DND-41 (cell line): ENCODE data around the gene GALNT18.

ENCODE experiments used
- ATAC-seq: fragments of 200-7000 bp; cut with Tn5 transposase; 3 replicates; pipeline ENCODE4 v1.9.1; 2021; ENCODE audit warnings: low read depth; ENCODE audit not compliant: insufficient read depth
- DNase-seq: peaks from one replicate; pipeline ENCODE4 v3.0.0-alpha.2; 2020
- H2AFZ ChIP-seq: 2 replicates; pipeline ENCODE4 v1.6.0; 2012; ENCODE audit warnings: low read depth, low read length
- H3K27ac ChIP-seq: 2 replicates; pipeline ENCODE4 v1.5.1; 2012; ENCODE audit warnings: low read length, inconsistent platforms
- H3K27me3 ChIP-seq: fragments of 200-600 bp; sonication (generic); 2 replicates; pipeline ENCODE4 v1.6.0; 2012; ENCODE audit warnings: low read length, mild to moderate bottlenecking, inconsistent platforms; ENCODE audit not compliant: insufficient read depth, poor library complexity
- H3K36me3 ChIP-seq: 2 replicates; pipeline ENCODE4 v1.5.1; 2012; ENCODE audit warnings: low read length, inconsistent platforms; ENCODE audit not compliant: insufficient read depth
- H3K4me1 ChIP-seq: 2 replicates; pipeline ENCODE4 v1.5.1; 2012; ENCODE audit warnings: mild to moderate bottlenecking, low read length; ENCODE audit not compliant: insufficient read depth
- H3K4me2 ChIP-seq: 2 replicates; pipeline ENCODE4 v1.6.0; 2012; ENCODE audit warnings: mild to moderate bottlenecking, moderate library complexity, low read length, inconsistent platforms; ENCODE audit not compliant: insufficient read depth
- H3K4me3 ChIP-seq, 2 experiments: fragments of 200-600 bp in 1 of 2; shearing (Covaris generic) in 1 of 2; 2 replicates each; pipeline ENCODE4 v1.5.1; 2012 to 2016; ENCODE audit warnings: inconsistent platforms in 2 of 2, low read length in 2 of 2, mild to moderate bottlenecking in 2 of 2, low read depth in 1 of 2, moderate library complexity in 1 of 2
- H3K79me2 ChIP-seq: 2 replicates; pipeline ENCODE4 v1.6.0; 2012; ENCODE audit warnings: low read length, inconsistent platforms; ENCODE audit not compliant: insufficient read depth
- H3K9ac ChIP-seq: 2 replicates; pipeline ENCODE4 v1.6.0; 2012; ENCODE audit warnings: low read depth, mild to moderate bottlenecking, inconsistent platforms, low read length, moderate library complexity
- H3K9me3 ChIP-seq: 2 replicates; pipeline ENCODE4 v1.5.1; 2012; ENCODE audit warnings: low read length, moderate library complexity, mild to moderate bottlenecking, inconsistent platforms; ENCODE audit not compliant: insufficient read depth, severe bottlenecking
- H4K20me1 ChIP-seq: 2 replicates; pipeline ENCODE4 v1.6.0; 2012; ENCODE audit warnings: low read length; ENCODE audit not compliant: insufficient read depth
- CTCF ChIP-seq: IDR thresholded peaks from 2 replicates; pipeline ENCODE4 v1.5.1; 2012; ENCODE audit warnings: borderline replicate concordance, low read length, moderate library complexity, mild to moderate bottlenecking; ENCODE audit not compliant: poor library complexity, severe bottlenecking; ENCODE audit errors: extremely low read depth
- EZH2 ChIP-seq: IDR thresholded peaks from 3 replicates; pipeline ENCODE4 v1.6.1; 2012; ENCODE audit warnings: borderline replicate concordance, low read depth, mild to moderate bottlenecking, moderate library complexity, low read length, inconsistent platforms; ENCODE audit not compliant: severe bottlenecking

GALNT18 gene

GRCh38 chr11:11577932-11578911 is 43.6 kb downstream of the GALNT18 start:
- Histone ChIP-seq H3K27me3 (peaks cover 16% of the 10 kb centered on the region), H2AFZ (no peak overlapping the region), H3K9me3 (no peaks in the 10 kb centered on the region), H3K4me2 (no peak overlapping the region), H3K9ac (no peak overlapping the region), H4K20me1 (no peaks in the 10 kb centered on the region; the same call in 1 of the 2 replicates), H3K27ac (no peak overlapping the region), H3K79me2 (no peaks in the 10 kb centered on the region), H3K36me3 (no peaks in the 10 kb centered on the region), H3K4me1 (no peaks in the 10 kb centered on the region), H3K4me3 (no peak overlapping the region)
- no peak for TF ChIP-seq CTCF
- no peak for TF ChIP-seq EZH2
- DNase-seq (no peak), ATAC-seq (no peak)

GRCh38 chr11:11577251-11577855 is 44.5 kb downstream of the GALNT18 start:
- ATAC-seq = no peak
- Histone ChIP-seq H3K4me3 (no peak overlapping the region), H3K79me2 (no peaks in the 10 kb centered on the region), H3K36me3 (no peaks in the 10 kb centered on the region), H3K9ac (no peak overlapping the region), H3K9me3 (no peaks in the 10 kb centered on the region), H3K27ac (no peak overlapping the region), H3K27me3 (peaks cover 10% of the 10 kb centered on the region), H3K4me2 (no peak overlapping the region), H3K4me1 (no peaks in the 10 kb centered on the region), H2AFZ (no peak overlapping the region), H4K20me1 (no peaks in the 10 kb centered on the region; the same call in 1 of the 2 replicates)
- DNase-seq = no peak
- TF ChIP-seq CTCF (no peak), EZH2 (no peak)

- Histone ChIP-seq H3K36me3 (no peaks in the 10 kb centered on the region), H3K9me3 (no peaks in the 10 kb centered on the region), H3K4me3 (no peak overlapping the region), H3K27ac (no peak overlapping the region), H3K4me1 (no peaks in the 10 kb centered on the region), H3K27me3 (no peaks in the 10 kb centered on the region), H3K4me2 (no peak overlapping the region), H3K79me2 (no peaks in the 10 kb centered on the region), H2AFZ (no peak overlapping the region), H3K9ac (no peak overlapping the region), H4K20me1 (no peaks in the 10 kb centered on the region; the same call in 1 of the 2 replicates)
- DNase-seq (no peak), ATAC-seq (no peak)
- no peak for TF ChIP-seq CTCF
Observed at GRCh38 chr11:11574373-11575287, 47.2 kb downstream of the GALNT18 start.
